Neural progenitor cell (in vitro differentiated cells): ENCODE data around the gene TMEM45A. TPM values are rescaled to one million over a fixed set of nuclear protein-coding genes. Genes with fewer than 3 reads are reported as not detected.
A peak's percentile ranks its signal among the peaks of the same experiment; 100 is the strongest.

Experiments
- DNase-seq: peaks from one replicate; pipeline ENCODE4 v3.0.0-alpha.2; 2016; ENCODE audit warnings: low spot score
- H2AFZ ChIP-seq: fragments of 200-600 bp; sonication (generic); replicated peaks from 2 replicates; pipeline ENCODE4 v1.6.1; 2016; ENCODE audit warnings: antibody characterized with exemption
- H3F3A ChIP-seq: fragments of 200-600 bp; sonication (generic); 2 replicates; pipeline ENCODE4 v1.6.1; 2016; ENCODE audit warnings: antibody characterized with exemption, low read depth
- H3K27ac ChIP-seq: fragments of 200-600 bp; sonication (generic); 2 replicates; pipeline ENCODE4 v1.5.1; 2016; ENCODE audit warnings: mild to moderate bottlenecking
- H3K27me3 ChIP-seq: fragments of 200-600 bp; sonication (generic); 2 replicates; pipeline ENCODE4 v1.6.1; 2016; ENCODE audit warnings: mild to moderate bottlenecking, moderate library complexity
- H3K36me3 ChIP-seq: fragments of 200-600 bp; sonication (generic); 2 replicates; pipeline ENCODE4 v1.5.1; 2016
- H3K4me1 ChIP-seq: fragments of 200-600 bp; sonication (generic); 2 replicates; pipeline ENCODE4 v1.6.1; 2016; ENCODE audit warnings: mixed run types
- H3K4me2 ChIP-seq: fragments of 200-600 bp; sonication (generic); 2 replicates; pipeline ENCODE4 v1.6.1; 2016
- H3K4me3 ChIP-seq: fragments of 200-600 bp; sonication (generic); 2 replicates; pipeline ENCODE4 v1.5.1; 2016
- H3K79me2 ChIP-seq: fragments of 200-600 bp; sonication (generic); 2 replicates; pipeline ENCODE4 v1.6.1; 2016; ENCODE audit warnings: low read depth
- H3K9ac ChIP-seq: fragments of 200-600 bp; sonication (generic); 2 replicates; pipeline ENCODE4 v1.6.1; 2016
- H3K9me3 ChIP-seq: fragments of 200-600 bp; sonication (generic); 2 replicates; pipeline ENCODE4 v1.5.1; 2016; ENCODE audit warnings: low read depth
- H4K20me1 ChIP-seq: fragments of 200-600 bp; sonication (generic); 2 replicates; pipeline ENCODE4 v1.6.1; 2016; ENCODE audit warnings: low read depth
- H3K27ac Mint-ChIP-seq: 3 replicates; pipeline ENCODE4 v1.8.0; 2021; ENCODE audit warnings: mixed read lengths
- H3K27me3 Mint-ChIP-seq: 2 replicates; pipeline ENCODE4 v1.8.0; 2022; ENCODE audit warnings: low read depth, mild to moderate bottlenecking, inconsistent platforms, moderate library complexity, mixed read lengths; ENCODE audit not compliant: insufficient read depth
- H3K36me3 Mint-ChIP-seq: 3 replicates; pipeline ENCODE4 v1.8.0; 2021; ENCODE audit warnings: mixed read lengths
- H3K4me1 Mint-ChIP-seq: 3 replicates; pipeline ENCODE4 v1.8.0; 2021; ENCODE audit warnings: mixed read lengths
- H3K4me3 Mint-ChIP-seq: 3 replicates; pipeline ENCODE4 v1.8.0; 2021; ENCODE audit warnings: mild to moderate bottlenecking, moderate library complexity, mixed read lengths
- H3K9me3 Mint-ChIP-seq: 3 replicates; pipeline ENCODE4 v1.8.0; 2020; ENCODE audit warnings: mixed read lengths
- CTCF ChIP-seq: fragments of 200-600 bp; sonication (generic); IDR thresholded peaks from 2 replicates; pipeline ENCODE4 v1.5.1; 2017; ENCODE audit warnings: antibody characterized with exemption, mild to moderate bottlenecking
- EZH2 ChIP-seq: fragments of 200-600 bp; sonication (generic); IDR thresholded peaks from 2 replicates; pipeline ENCODE4 v1.6.1; 2017; ENCODE audit warnings: antibody characterized with exemption, mild to moderate bottlenecking, moderate library complexity
- EZH2phosphoT487 ChIP-seq: fragments of 200-600 bp; sonication (generic); IDR thresholded peaks from 2 replicates; pipeline ENCODE4 v1.6.1; 2017; ENCODE audit warnings: antibody characterized with exemption
- total RNA-seq: library from RNA; depleted of rRNA; stranded (reverse); fragments of >200 nt; gene quantifications from 2 replicates; pipeline ENCODE4 v1.2.3, GENCODE V29; 2015; ENCODE audit warnings: low replicate concordance

The TMEM45A gene
- total RNA-seq, 1 donor from 2014 or later = 82.7 TPM

DNA sequence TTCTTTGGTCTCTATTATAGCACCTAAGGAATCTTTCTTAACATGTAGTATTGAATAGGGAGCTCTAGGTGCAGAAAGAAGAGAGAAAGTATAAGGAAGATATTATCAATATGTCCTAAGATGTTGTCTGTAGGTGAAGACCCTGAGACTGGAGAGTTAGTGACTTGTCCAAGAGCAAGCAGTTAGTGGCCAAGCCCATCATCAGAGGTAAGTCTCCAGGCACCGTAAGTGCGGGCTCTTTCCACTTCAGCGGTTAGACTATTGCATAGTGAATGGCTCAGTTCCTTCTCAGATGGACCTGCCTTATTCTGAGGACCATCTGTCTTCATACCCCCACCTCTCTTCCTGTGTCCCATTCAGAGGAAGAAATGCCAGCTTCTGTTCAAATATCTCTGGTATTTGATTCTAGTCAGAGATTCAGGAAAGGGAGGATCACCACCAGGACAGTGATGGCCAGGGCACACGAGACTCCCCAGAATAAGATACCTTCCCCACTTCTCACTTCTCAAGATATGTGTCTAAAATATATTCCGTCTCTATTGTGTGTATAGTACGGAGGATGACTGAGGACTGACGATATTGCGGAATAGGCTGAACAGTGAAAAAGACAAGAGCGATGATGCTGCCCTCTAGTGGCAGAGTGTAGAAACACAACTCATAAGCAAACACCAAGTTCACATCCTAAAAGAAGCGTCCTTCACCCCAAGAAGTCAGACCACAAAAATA lies 97.9 kb downstream of the TMEM45A start:
- no peaks in the 10 kb centered on the region for H3K27me3 ChIP-seq
- H3K9me3 Mint-ChIP-seq = peaks cover 4% of the 10 kb centered on the region
- H3K79me2 ChIP-seq = no peaks in the 10 kb centered on the region
- H3K27ac ChIP-seq = no peak overlapping the region
- H4K20me1 ChIP-seq = no peaks in the 10 kb centered on the region
- no peaks in the 10 kb centered on the region for H3K36me3 ChIP-seq
- peak; percentile 64 for DNase-seq
- no peaks in the 10 kb centered on the region for H3K4me1 Mint-ChIP-seq
- peak overlapping the region; percentile 61 for H3K4me2 ChIP-seq
- no peak overlapping the region for H3K9ac ChIP-seq
- TF ChIP-seq EZH2 = no peak
- TF ChIP-seq CTCF = peak; percentile 88
- no peak for TF ChIP-seq EZH2phosphoT487
- peak overlapping the region; percentile 66 for H2AFZ ChIP-seq
- no peaks in the 10 kb centered on the region for H3K9me3 ChIP-seq
- no peaks in the 10 kb centered on the region for H3K4me1 ChIP-seq
- H3K4me3 Mint-ChIP-seq = peak overlapping the region; percentile 9
- peaks cover 3% of the 10 kb centered on the region for H3K27me3 Mint-ChIP-seq
- peak overlapping the region; percentile 24 for H3K4me3 ChIP-seq
- no peak overlapping the region for H3K27ac Mint-ChIP-seq
- no peaks in the 10 kb centered on the region for H3K36me3 Mint-ChIP-seq
- H3F3A ChIP-seq = no peaks in the 10 kb centered on the region

DNA sequence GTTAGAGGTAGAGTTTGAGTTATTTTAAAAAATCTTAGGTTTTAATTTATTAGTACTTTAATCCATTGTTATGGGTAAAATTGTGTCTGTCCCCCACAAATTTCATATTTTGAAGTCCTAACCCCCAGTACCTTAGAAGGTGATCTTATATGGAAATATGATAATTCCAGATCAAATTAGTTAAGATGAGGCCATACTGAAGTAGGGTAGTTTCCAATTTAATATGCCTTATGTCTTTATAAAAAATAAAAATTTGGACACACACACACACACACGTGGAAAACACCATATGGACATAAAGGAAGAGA lies 98.4 kb downstream of the TMEM45A start:
- no peaks in the 10 kb centered on the region for H3K4me1 ChIP-seq
- peaks cover under 1% of the 10 kb centered on the region for H3K9me3 Mint-ChIP-seq
- H3K27ac Mint-ChIP-seq = no peak overlapping the region
- H2AFZ ChIP-seq = no peak overlapping the region
- H3K4me1 Mint-ChIP-seq = no peaks in the 10 kb centered on the region
- no peaks in the 10 kb centered on the region for H3K36me3 ChIP-seq
- H3F3A ChIP-seq = no peaks in the 10 kb centered on the region
- no peaks in the 10 kb centered on the region for H3K9me3 ChIP-seq
- H3K27me3 Mint-ChIP-seq = peaks cover 3% of the 10 kb centered on the region
- DNase-seq = no peak
- no peaks in the 10 kb centered on the region for H3K27me3 ChIP-seq
- no peaks in the 10 kb centered on the region for H3K36me3 Mint-ChIP-seq
- no peak overlapping the region for H3K4me3 Mint-ChIP-seq
- no peaks in the 10 kb centered on the region for H4K20me1 ChIP-seq
- no peak overlapping the region for H3K4me3 ChIP-seq
- H3K79me2 ChIP-seq = no peaks in the 10 kb centered on the region
- TF ChIP-seq CTCF (no peak), EZH2 (no peak), EZH2phosphoT487 (no peak)
- H3K27ac ChIP-seq = no peak overlapping the region
- no peak overlapping the region for H3K4me2 ChIP-seq
- H3K9ac ChIP-seq = no peak overlapping the region

DNA sequence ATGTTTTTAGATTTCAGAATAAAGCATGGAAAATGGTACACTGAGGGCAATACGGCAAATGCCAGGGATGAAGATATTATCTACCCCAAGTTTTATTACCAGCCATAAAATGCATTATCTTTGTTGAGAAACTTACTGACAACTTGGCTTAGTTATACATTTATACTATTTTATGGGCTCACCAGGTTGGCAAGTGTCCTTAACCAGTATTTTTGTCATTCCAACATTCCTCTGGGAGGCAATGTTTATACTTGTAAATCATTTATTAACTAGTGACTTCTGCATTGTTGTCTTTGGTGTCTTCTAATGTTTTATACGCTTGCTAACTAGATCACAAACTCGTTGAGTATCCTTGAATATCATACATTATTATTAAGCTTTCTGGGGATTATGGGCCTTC lies 99.0 kb downstream of the TMEM45A start:
- Histone ChIP-seq H3K79me2 (no peaks in the 10 kb centered on the region), H3K9ac (no peak overlapping the region), H3K27me3 (no peaks in the 10 kb centered on the region), H3K9me3 (no peaks in the 10 kb centered on the region), H3K36me3 (no peaks in the 10 kb centered on the region), H3F3A (no peaks in the 10 kb centered on the region), H4K20me1 (no peaks in the 10 kb centered on the region), H3K27ac (no peak overlapping the region), H3K4me1 (no peaks in the 10 kb centered on the region), H2AFZ (no peak overlapping the region), H3K4me2 (no peak overlapping the region), H3K4me3 (no peak overlapping the region)
- no peak for TF ChIP-seq EZH2
- no peak for TF ChIP-seq EZH2phosphoT487
- TF ChIP-seq CTCF = no peak
- H3K27ac Mint-ChIP-seq = no peak overlapping the region
- no peak overlapping the region for H3K4me3 Mint-ChIP-seq
- H3K36me3 Mint-ChIP-seq = no peaks in the 10 kb centered on the region
- no peaks in the 10 kb centered on the region for H3K9me3 Mint-ChIP-seq
- DNase-seq = no peak
- no peaks in the 10 kb centered on the region for H3K4me1 Mint-ChIP-seq
- H3K27me3 Mint-ChIP-seq = no peaks in the 10 kb centered on the region
